Activated CD8-positive, alpha-beta memory T cell treated with anti-CD3 and anti-CD28 coated beads, Interleukin-2, amount 10 ng/mL, durations not matched to agents 7 days and 5 days (primary cell): ENCODE results near the gene LRRC4B. TPM values are rescaled to one million over a fixed set of nuclear protein-coding genes. Genes with fewer than 3 reads are reported as not detected.
A peak's percentile ranks its signal among the peaks of the same experiment; 100 is the strongest.
"Not testable (repeated sequence)": the region's sequence is repeated elsewhere in the genome, so short reads cannot be mapped to it uniquely, and the experiment has no call there.

Source experiments
- ATAC-seq: fragments of 150-1000 bp; cut with Tn5 transposase; one replicate; pipeline ENCODE4 v1.10.0; 2021; ENCODE audit warnings: moderate library complexity
- CTCF ChIA-PET: fragments of 350-600 bp; sonication (Branson Sonifier 250); formaldehyde crosslinking; loops from one replicate; lab custom pipeline; 2021; ENCODE audit warnings: antibody characterized with exemption; lab: Charles Lee
- DNase-seq: peaks from one replicate; pipeline ENCODE4 v3.0.0-alpha.2; 2020
- H3K27ac Mint-ChIP-seq: one replicate; pipeline ENCODE4 v1.8.0; 2021; ENCODE audit warnings: mild to moderate bottlenecking, mixed read lengths
- H3K27me3 Mint-ChIP-seq: one replicate; pipeline ENCODE4 v1.8.0; 2021; ENCODE audit warnings: mixed read lengths
- H3K36me3 Mint-ChIP-seq: one replicate; pipeline ENCODE4 v1.8.0; 2021; ENCODE audit warnings: mild to moderate bottlenecking, mixed read lengths
- H3K4me1 Mint-ChIP-seq: one replicate; pipeline ENCODE4 v1.8.0; 2021; ENCODE audit warnings: mixed read lengths
- H3K4me3 Mint-ChIP-seq: one replicate; pipeline ENCODE4 v1.8.0; 2021; ENCODE audit warnings: mild to moderate bottlenecking, moderate library complexity, mixed read lengths
- H3K9me3 Mint-ChIP-seq: one replicate; pipeline ENCODE4 v1.8.0; 2022; ENCODE audit warnings: low read depth, mixed read lengths
- total RNA-seq, 2 experiments: library from RNA; stranded (reverse); gene quantifications; one replicate each; pipeline ENCODE4 v1.2.3, GENCODE V29; 2021

Gene LRRC4B
- total RNA-seq, 2 experiments from 2014 or later: not detected

- Mint-ChIP-seq H3K27me3 (no peaks in the 10 kb centered on the region), H3K4me3 (peak overlapping the region; percentile 98), H3K36me3 (peaks cover 17% of the 10 kb centered on the region), H3K27ac (peak overlapping the region; percentile 67), H3K4me1 (peaks cover 14% of the 10 kb centered on the region), H3K9me3 (no peaks in the 10 kb centered on the region)
- no peak for ATAC-seq
- DNase-seq: no peak
- CTCF ChIA-PET: interaction anchor here (1.2 to 2.0 kb wide), 3 partner anchors 10 to 119 kb away, joined by 3 to 6 read pairs (median 3); no protein-coding TSS in a partner anchor
These were observed 92.5 kb downstream of the LRRC4B start for GRCh38 chr19:50475736-50476223.

- H3K27ac Mint-ChIP-seq: peak overlapping the region; percentile 67
- no peak for ATAC-seq
- peaks cover 17% of the 10 kb centered on the region for H3K36me3 Mint-ChIP-seq
- no peaks in the 10 kb centered on the region for H3K9me3 Mint-ChIP-seq
- CTCF ChIA-PET: interaction anchor here (1.2 to 2.0 kb wide), 2 partner anchors 9 to 118 kb away, joined by 3 to 6 read pairs; no protein-coding TSS in a partner anchor
- no peak for DNase-seq
- peak overlapping the region; percentile 38 for H3K4me3 Mint-ChIP-seq
- peaks cover 14% of the 10 kb centered on the region for H3K4me1 Mint-ChIP-seq
- no peaks in the 10 kb centered on the region for H3K27me3 Mint-ChIP-seq
These were observed 93.1 kb downstream of the LRRC4B start for GRCh38 chr19:50475101-50475568.

- not testable (repeated sequence) for ATAC-seq, DNase-seq, H3K27me3 Mint-ChIP-seq, H3K4me3 Mint-ChIP-seq, H3K27ac Mint-ChIP-seq, H3K9me3 Mint-ChIP-seq
- Mint-ChIP-seq H3K4me1 (peaks cover 14% of the 10 kb centered on the region), H3K36me3 (peaks cover 10% of the 10 kb centered on the region)
- CTCF ChIA-PET: interaction anchor here (0.8 to 1.5 kb wide), 2 partner anchors 13 kb away, joined by 3 to 4 read pairs; no protein-coding TSS in a partner anchor
These were observed 94.9 kb downstream of the LRRC4B start for GRCh38 chr19:50473336-50473735.

DNA sequence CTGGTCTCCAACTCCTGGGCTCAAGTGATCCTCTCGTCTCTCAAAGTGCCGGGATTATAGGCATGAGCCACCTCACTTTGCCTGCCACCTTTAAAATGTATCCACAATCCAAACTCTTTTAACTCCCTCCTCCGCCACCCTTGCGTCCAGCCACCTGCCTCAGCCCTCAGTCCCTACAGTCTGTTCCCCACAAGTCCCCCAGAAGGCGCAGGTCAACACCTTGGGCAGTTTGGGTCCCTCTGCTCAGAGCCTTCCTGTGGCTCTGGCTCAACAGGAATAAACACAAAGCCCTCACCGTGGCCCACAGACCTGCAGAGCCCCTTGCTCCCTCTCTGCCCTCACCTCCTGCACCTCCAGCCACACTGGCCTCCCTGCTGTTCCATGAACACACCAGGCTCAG is 99.4 kb downstream of the LRRC4B start:
- CTCF ChIA-PET: no interaction called here
- ATAC-seq (no peak), DNase-seq (no peak)
- Mint-ChIP-seq H3K4me3 (no peak overlapping the region), H3K36me3 (no peaks in the 10 kb centered on the region), H3K9me3 (no peaks in the 10 kb centered on the region), H3K27ac (no peak overlapping the region), H3K27me3 (no peaks in the 10 kb centered on the region), H3K4me1 (no peaks in the 10 kb centered on the region)

DNA sequence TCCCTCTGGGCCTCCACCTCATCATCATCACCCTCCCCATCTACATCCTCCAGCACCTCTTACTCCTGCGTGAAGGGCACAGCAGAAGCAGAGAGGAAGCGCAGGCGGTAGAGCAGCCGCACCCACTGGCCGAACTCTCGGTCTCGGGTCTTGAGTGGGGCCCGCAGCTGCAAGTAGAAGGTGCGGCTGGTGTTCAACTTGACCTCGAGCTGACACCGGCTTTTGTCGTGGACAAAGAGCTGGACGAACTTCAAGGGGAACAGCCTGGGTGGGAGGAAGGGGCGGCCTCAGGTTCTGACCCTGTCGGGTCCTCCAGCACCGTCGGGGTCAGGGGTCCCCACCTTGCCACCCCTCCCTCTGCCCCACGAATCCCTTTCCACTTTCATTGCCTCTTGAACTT is 100.7 kb downstream of the LRRC4B start:
- CTCF ChIA-PET: no interaction called here
- H3K4me1 Mint-ChIP-seq: no peaks in the 10 kb centered on the region

More for the DNA sequence above, 100.7 kb downstream of the LRRC4B start:
- no peaks in the 10 kb centered on the region for H3K36me3 Mint-ChIP-seq
- no peaks in the 10 kb centered on the region for H3K27me3 Mint-ChIP-seq
- H3K4me3 Mint-ChIP-seq: no peak overlapping the region
- no peak overlapping the region for H3K27ac Mint-ChIP-seq
- ATAC-seq (no peak), DNase-seq (no peak)
- H3K9me3 Mint-ChIP-seq: no peaks in the 10 kb centered on the region

Other genes starting within 250 kb of the LRRC4B start
- 1 to 10 TPM; 1.3 to 2.3 TPM for gene KCNC3, start 239.1 kb downstream of the LRRC4B start, total RNA-seq
- 1 to 10 TPM; 5.3 to 8.8 TPM for gene NAPSA, start 202.8 kb downstream of the LRRC4B start, total RNA-seq
- 10 to 100 TPM; 62.2 to 69.8 TPM for gene NR1H2, start 192.0 kb downstream of the LRRC4B start, total RNA-seq
- 100 to 1,000 TPM; 158 to 215 TPM for gene POLD1, start 184.1 kb downstream of the LRRC4B start, total RNA-seq
- gene SPIB, start 149.5 kb downstream of the LRRC4B start, total RNA-seq: under 1 TPM; 0.23 to 0.66 TPM
- not detected for gene MYBPC2, start 135.5 kb downstream of the LRRC4B start, total RNA-seq
- gene EMC10, start 91.9 kb downstream of the LRRC4B start, total RNA-seq: 10 to 100 TPM; 47.8 to 57.2 TPM
- not detected for gene GARIN5A, start 91.6 kb downstream of the LRRC4B start, total RNA-seq
- gene JOSD2, start 57.2 kb downstream of the LRRC4B start, total RNA-seq: 10 to 100 TPM; 40.2 to 41.7 TPM
- not detected for gene ASPDH, start 54.5 kb downstream of the LRRC4B start, total RNA-seq
- not detected for gene SYT3, start 71.4 kb upstream of the LRRC4B start, total RNA-seq
- under 1 TPM in 1 of 2 experiments, not detected in 1; 0.70 TPM for gene C19orf81, start 81.0 kb upstream of the LRRC4B start, total RNA-seq
- gene SHANK1, start 151.4 kb upstream of the LRRC4B start, total RNA-seq: not detected
- under 1 TPM; 0.61 to 0.89 TPM for gene CLEC11A, start 154.9 kb upstream of the LRRC4B start, total RNA-seq
- not detected for gene GPR32, start 202.0 kb upstream of the LRRC4B start, total RNA-seq
- not detected for gene ACP4, start 222.0 kb upstream of the LRRC4B start, total RNA-seq